ENCODE data around the gene MED25.
"Not testable (repeated sequence)": the region's sequence is repeated elsewhere in the genome, so short reads cannot be mapped to it uniquely, and the experiment has no call there.

The MED25 gene

DNA sequence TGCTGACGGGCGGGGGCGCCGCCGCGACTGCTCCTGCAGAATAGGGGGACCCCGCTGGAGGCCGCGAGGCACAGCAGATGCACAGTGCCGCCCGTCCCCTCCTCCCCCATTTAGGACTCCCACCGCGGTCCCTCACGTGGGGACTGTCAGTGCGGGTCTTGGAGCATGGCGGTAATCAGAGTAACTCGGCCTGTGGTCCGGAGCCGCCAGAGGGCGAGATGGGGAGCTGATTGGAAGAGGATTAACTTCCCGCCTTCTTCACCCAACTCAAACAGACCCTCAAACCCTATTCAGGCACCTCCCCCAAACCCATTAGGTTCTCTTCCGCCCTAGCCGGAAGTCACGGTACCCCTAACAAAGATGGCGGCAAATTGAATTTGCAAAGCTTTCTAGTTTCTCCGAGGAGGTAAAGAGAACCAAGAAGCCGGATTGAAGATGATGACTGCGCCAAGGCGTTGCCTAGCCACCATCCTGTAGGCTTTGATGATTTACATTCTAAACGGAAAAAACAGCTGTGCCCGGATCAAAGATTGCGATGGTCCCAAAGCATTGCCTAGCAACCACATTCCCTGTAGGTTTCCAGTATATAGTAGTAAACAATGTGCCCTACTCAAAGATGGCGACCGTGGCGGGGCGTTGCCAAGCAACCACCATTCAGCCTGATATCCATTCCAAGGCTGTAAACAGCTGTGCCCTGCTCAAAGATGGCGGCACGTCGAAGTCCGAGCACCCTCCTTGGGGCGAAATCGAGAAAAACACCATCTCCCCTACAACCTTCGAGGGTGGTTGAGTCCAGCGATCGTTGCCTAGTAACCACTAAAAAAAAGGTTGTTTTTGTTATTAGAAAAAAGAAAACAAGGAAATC, 4.9 kb upstream of the MED25 start, which contains the start of gene FUZ:
Gene FUZ (minus strand): TSS at position 296 of the 865 bp plus-strand sequence. CDS start 186 bp downstream, at position 110.
- in situ Hi-C loops (cut with MboI; ENCODE audit: low sequenced_read_pairs), result no loop called here
- Histone ChIP-seq H3K4me1 (peaks cover 11% of the 10 kb centered on the region), H3K4me3 (peak within 1 kb of the TSS; percentile 49), H3K36me3 (replicated peaks) (no peaks in the 10 kb centered on the region), H3K27me3 (ENCODE audit: low read depth) (no peaks in the 10 kb centered on the region), H3K9me3 (peaks cover 3% of the 10 kb centered on the region; the same call in 1 of the 2 replicates)
- peak; percentile 97 to 98 for DNase-seq (ENCODE audit: low spot score in 2 of 2)

DNA sequence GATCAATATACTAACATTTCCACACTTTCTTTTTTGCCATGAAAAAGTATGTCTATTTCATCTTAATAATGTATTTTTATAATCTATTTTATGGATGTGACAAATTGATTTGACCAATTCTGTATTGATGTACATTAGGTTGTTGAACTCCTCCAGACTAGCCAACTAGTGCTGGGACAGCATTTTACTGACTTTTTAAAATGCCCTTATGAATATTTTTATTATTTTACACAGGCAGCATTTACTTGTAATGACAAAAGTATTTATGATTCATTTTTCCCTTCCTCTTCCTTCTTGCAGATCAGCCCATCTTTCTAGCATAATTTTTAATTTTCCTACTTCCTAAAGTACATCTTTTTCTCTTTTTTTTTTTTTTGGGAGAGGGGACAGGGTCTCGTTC, 4.1 kb upstream of the MED25 start:
- peak overlapping the region; percentile 49 for H3K4me3 ChIP-seq
- H3K27me3 ChIP-seq (ENCODE audit: low read depth), result no peaks in the 10 kb centered on the region
- DNase-seq (ENCODE audit: low spot score in 2 of 2), result no peak
- H3K4me1 ChIP-seq, result peaks cover 11% of the 10 kb centered on the region
- H3K9me3 ChIP-seq, result peaks cover 3% of the 10 kb centered on the region
- H3K36me3 ChIP-seq (replicated peaks), result no peaks in the 10 kb centered on the region
- in situ Hi-C loops (cut with MboI; ENCODE audit: low sequenced_read_pairs), result no loop called here

DNA sequence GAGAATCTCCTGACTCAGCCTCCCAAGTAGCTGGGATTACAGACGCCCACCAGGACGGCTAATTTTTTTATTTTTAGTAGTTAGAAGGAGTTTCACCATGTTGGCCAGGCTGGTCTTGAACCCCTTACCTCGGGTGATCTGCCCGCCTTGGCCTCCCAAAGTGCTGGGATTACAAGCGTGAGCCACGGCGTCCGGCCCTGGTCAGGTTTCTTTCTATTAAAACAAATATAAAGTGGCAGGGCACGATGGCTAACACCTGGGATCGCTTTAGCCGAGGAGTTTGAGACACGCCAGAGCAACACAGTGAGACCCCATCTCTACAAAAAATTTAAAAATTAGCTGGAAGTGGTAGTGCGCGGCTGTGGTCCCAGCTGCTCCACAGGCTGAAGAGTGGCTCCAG, 1.5 kb upstream of the MED25 start:
- no peak for DNase-seq (ENCODE audit: low spot score in 2 of 2)

DNA sequence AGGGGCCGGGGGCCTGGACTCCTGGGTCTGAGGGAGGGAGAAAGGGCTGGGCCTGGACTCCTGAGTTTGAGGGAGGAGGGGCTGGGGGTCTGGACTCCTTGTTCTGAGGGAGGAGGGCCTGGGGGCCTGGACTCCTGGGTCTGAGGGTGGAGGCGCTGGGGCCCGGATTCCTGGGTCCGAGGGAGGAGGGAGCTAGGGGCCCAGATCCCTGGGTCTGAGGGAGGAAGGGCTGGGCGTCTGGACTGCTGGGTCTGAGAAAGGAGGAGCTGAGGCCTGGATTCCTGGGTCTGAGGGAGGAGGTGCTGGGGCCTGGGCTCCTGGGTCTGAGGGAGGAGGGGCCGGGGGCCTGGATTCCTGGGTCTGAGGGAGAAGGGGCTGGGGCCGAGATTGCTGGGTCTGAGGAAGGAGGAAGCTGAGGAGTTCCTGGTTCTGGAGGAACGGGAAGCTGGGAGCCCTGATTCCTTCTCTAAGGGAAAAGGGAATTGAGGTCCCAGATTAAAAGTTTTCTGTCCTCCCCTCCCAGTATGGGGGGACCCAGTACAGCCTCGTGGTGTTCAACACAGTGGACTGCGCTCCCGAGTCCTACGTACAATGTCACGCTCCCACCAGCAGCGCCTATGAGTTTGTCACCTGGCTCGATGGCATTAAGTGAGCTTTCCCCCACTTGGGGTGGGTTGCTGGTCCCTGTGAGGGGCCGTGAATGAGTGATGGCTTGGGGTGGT, 721 bp downstream of the MED25 start:
- Histone ChIP-seq H3K27me3 (ENCODE audit: low read depth) (no peaks in the 10 kb centered on the region), H3K9me3 (no peaks in the 10 kb centered on the region; the same call in 1 of the 2 replicates), H3K4me3 (peak overlapping the region; percentile 77), H3K36me3 (replicated peaks) (peaks cover 18% of the 10 kb centered on the region), H3K4me1 (peaks cover 21% of the 10 kb centered on the region)
- DNase-seq (ENCODE audit: low spot score in 2 of 2), result peak in 1 of 2 experiments; percentile 48
- in situ Hi-C loops (cut with MboI; ENCODE audit: low sequenced_read_pairs), result no loop called here

More for the DNA sequence above, 1.5 kb upstream of the MED25 start:
- Histone ChIP-seq H3K36me3 (replicated peaks) (peaks cover 9% of the 10 kb centered on the region; the same call in 1 of the 2 replicates), H3K4me1 (peaks cover 25% of the 10 kb centered on the region), H3K9me3 (peaks cover 3% of the 10 kb centered on the region), H3K4me3 (no peak overlapping the region), H3K27me3 (ENCODE audit: low read depth) (no peaks in the 10 kb centered on the region)
- in situ Hi-C loops (cut with MboI; ENCODE audit: low sequenced_read_pairs), result no loop called here

DNA sequence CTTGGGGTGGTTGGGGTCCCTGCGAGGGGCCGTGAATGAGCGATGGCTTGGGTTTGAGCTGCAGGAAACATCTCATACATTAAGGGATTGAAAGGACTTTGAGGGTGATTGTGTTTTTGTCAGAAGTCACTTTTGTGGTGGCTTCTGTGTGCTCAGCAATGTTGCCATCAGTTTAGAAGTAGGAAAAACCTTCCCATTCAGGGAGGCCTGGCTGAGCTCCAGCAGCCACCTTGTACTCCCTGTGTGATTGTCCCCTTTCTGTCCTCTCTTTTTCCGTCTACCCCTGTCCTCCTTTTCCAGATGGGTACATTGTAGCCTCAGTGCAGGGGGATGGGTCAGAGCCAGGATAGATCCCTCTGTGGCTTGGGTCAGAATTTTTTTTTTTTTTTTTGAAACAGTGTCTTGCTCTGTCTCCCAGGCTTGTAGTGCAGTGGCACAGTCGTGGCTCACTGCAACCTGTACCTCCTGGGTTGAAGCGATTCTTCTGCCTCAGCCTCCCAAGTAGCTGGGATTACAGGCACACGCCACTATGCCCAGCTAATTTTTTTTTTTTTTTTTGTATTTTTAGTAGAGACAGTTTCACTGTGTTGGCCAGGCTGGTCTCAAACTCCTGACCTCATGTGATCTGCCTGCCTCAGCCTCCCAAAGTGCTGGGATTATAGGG, 1.5 kb downstream of the MED25 start:
- H3K4me1 ChIP-seq, result peaks cover 19% of the 10 kb centered on the region
- peak in 1 of 2 experiments; percentile 41 for DNase-seq (ENCODE audit: low spot score in 2 of 2)
- H3K4me3 ChIP-seq, result peak overlapping the region; percentile 77
- peaks cover 21% of the 10 kb centered on the region for H3K36me3 ChIP-seq (replicated peaks)
- H3K27me3 ChIP-seq (ENCODE audit: low read depth); in situ Hi-C loops (cut with MboI; ENCODE audit: low sequenced_read_pairs); H3K9me3 ChIP-seq: not testable (repeated sequence)

DNA sequence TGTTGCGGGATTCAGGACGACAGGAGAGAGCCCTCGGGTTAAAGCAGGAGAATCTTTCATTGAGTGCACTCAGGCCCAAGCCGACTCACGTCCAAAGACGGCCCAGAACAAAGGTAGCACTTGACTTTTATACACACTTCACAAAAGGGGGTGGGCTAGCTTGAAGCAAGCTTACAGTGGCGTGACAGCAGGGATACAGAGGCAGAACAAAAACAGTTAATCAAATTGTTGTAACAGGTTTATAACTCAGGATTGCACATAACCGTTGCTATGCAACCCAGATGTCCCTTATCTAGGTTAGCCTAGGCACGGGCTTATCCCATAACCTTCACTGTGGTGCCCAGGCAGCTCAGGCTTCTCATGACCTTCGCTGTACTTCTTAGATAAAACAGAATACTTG, 2.0 kb downstream of the MED25 start:
- Histone ChIP-seq H3K4me1 (peaks cover 19% of the 10 kb centered on the region), H3K9me3 (no peaks in the 10 kb centered on the region; the same call in 1 of the 2 replicates), H3K27me3 (ENCODE audit: low read depth) (no peaks in the 10 kb centered on the region), H3K36me3 (replicated peaks) (peaks cover 21% of the 10 kb centered on the region), H3K4me3 (no peak overlapping the region)
- peak; percentile 77 to 79 for DNase-seq (ENCODE audit: low spot score in 2 of 2)
- in situ Hi-C loops (cut with MboI; ENCODE audit: low sequenced_read_pairs), result no loop called here

DNA sequence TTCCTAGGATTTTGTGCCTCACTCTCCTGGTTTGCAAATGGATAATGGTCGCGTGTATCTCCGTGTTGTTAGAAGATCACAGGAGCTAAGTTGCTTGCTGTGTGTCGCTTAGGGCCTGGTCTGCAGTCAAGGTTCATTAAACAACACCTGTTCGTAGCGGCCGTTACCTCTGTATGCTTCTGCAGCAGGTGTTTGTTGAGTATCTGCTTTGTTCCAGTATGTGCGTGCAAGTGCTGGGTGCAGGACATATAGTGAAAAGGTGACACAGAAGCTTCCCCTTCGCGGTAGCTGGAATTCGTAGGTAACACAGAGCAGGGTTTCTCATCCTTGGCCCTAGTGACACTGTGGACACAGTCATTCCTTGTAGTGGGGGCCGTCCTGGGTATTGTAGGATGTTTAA, 5.4 kb downstream of the MED25 start:
- H3K36me3 ChIP-seq (replicated peaks), result peaks cover 22% of the 10 kb centered on the region
- no peaks in the 10 kb centered on the region; the same call in 1 of the 2 replicates for H3K9me3 ChIP-seq
- no peak overlapping the region for H3K4me3 ChIP-seq
- DNase-seq (ENCODE audit: low spot score in 2 of 2), result no peak
- H3K4me1 ChIP-seq, result peaks cover 14% of the 10 kb centered on the region
- in situ Hi-C loops (cut with MboI; ENCODE audit: low sequenced_read_pairs), result no loop called here
- H3K27me3 ChIP-seq (ENCODE audit: low read depth), result no peaks in the 10 kb centered on the region

DNA sequence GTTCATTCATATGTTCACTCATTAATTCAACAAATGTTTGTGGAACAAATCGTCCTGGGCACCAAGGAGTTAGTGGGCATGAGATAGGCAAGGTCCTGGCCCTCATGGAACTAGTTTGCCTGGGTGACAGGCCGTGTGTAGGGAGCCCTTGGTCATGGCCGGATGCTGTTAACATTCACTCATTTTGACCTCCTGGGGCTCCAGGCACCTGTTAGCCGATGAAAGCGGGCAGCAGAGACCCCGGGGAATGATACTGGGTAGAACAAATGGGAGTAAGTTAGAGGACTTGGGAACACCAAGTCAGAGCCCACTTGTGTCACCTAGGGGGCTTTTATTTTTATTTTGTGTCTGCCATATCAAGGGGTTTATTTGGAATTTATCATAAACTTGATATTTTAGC, 6.6 kb downstream of the MED25 start:
- in situ Hi-C loops (cut with MboI; ENCODE audit: low sequenced_read_pairs), result no loop called here
- Histone ChIP-seq H3K9me3 (no peaks in the 10 kb centered on the region), H3K27me3 (ENCODE audit: low read depth) (no peaks in the 10 kb centered on the region), H3K36me3 (replicated peaks) (peaks cover 24% of the 10 kb centered on the region), H3K4me3 (no peak overlapping the region), H3K4me1 (peaks cover 9% of the 10 kb centered on the region)
- no peak for DNase-seq (ENCODE audit: low spot score in 2 of 2)

DNA sequence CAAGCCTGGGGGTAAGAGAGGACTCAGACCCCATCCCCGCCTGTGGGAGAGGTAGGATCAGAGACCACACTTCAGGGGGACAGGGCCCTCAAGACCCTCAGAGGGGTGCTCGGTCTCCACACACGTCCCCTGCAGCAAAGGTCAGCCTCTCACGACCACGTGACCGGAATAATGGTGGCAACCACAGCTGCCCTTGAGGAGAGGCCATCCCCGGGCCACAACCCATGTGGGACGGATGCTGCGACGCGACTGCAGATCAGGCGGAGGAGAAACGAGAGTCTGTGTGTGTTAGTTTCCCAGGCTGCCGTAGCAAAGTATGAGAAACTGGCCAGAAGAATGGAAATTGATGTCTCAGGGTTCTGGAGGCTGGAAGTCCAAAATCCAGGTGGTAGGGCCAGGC, 8.9 kb downstream of the MED25 start:
- H3K4me3 ChIP-seq, result no peak overlapping the region
- no peaks in the 10 kb centered on the region for H3K27me3 ChIP-seq (ENCODE audit: low read depth)
- DNase-seq (ENCODE audit: low spot score in 2 of 2), result no peak
- in situ Hi-C loops (cut with MboI; ENCODE audit: low sequenced_read_pairs), result no loop called here
- no peaks in the 10 kb centered on the region for H3K4me1 ChIP-seq
- no peaks in the 10 kb centered on the region for H3K9me3 ChIP-seq
- peaks cover 27% of the 10 kb centered on the region for H3K36me3 ChIP-seq (replicated peaks)

DNA sequence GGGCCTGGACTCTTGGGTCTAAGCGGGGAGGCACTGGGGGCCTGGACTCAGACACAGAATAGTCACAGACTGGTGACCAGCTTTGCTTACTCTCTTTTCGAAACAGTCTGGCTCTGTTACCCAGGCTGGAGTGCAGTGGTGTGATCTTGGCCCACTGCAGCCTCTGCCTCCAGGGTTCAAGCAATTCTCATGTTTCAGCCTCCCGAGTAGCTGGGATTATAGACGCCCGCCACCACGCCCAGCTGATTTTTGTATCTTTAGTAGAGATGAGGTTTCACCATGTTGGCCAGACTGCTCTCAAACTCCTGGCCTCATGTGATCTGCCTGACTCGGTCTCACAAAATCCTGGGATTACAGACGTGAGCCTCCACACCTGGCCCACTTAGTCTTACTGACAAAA, 11.1 kb downstream of the MED25 start:
- Histone ChIP-seq H3K36me3 (replicated peaks) (peaks cover 30% of the 10 kb centered on the region), H3K27me3 (ENCODE audit: low read depth) (no peaks in the 10 kb centered on the region), H3K4me3 (no peak overlapping the region), H3K4me1 (no peaks in the 10 kb centered on the region), H3K9me3 (no peaks in the 10 kb centered on the region)
- in situ Hi-C loops (cut with MboI; ENCODE audit: low sequenced_read_pairs), result no loop called here
- no peak for DNase-seq (ENCODE audit: low spot score in 2 of 2)

DNA sequence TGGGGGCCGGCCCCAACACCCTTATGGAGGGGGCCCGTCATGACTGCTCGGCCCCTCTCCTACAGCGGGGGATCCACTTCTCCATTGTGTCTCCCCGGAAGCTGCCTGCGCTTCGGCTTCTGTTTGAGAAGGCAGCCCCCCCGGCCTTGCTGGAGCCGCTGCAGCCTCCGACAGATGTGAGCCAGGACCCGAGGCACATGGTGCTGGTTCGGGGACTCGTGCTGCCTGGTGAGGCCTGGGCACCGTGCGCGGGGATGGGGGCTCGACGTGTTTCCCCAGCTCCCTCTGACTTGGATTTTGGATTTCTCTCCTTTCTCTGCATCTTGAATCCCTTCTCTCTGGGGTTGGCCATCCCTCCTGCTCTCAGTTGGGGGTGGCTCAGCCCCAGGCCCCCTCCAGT, 11.6 kb downstream of the MED25 start:
- in situ Hi-C loops (cut with MboI; ENCODE audit: low sequenced_read_pairs), result no loop called here
- no peak for DNase-seq (ENCODE audit: low spot score in 2 of 2)
- H3K36me3 ChIP-seq (replicated peaks), result peaks cover 34% of the 10 kb centered on the region

DNA sequence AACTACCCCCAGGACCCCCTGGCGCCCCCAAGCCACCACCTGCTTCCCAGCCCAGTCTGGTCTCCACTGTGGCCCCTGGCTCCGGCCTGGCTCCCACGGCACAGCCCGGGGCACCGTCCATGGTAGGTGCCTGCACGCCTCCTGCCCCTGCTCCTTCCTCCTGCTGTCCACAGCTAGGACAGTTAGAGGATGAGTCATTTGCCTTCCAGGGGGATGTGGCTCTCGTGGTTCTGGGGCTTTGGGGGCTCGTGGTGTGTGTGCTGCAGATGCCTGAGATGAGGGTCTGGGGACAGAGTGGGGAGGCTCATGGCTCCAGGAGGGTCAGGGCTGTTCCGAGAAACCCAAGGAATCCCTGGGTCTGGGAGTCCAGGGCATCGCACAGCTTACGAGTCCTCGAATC, 12.7 kb downstream of the MED25 start:
- in situ Hi-C loops (cut with MboI; ENCODE audit: low sequenced_read_pairs), result no loop called here

More for the DNA sequence above, 11.6 kb downstream of the MED25 start:
- Histone ChIP-seq H3K9me3 (no peaks in the 10 kb centered on the region), H3K27me3 (ENCODE audit: low read depth) (no peaks in the 10 kb centered on the region), H3K4me1 (no peaks in the 10 kb centered on the region), H3K4me3 (no peak overlapping the region)

DNA sequence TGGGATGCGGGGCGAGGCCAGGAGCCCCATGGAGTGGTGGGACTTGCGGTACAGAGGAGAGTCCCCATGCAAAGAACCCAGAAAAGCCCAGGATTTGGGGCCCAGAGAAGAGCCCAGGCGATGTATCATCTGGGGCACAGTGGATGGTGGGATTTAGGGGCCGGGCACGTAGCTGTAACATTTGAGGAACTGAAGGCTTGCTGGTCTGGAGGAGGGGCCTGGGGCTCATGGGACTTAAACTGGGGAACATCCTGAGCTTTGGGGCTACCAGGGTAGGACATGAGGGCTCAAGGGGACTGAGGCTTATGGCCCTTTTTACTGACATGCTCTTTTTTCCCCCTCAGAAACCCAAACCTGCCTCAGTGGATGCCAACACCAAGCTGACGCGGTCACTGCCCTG, 13.5 kb downstream of the MED25 start:
- Histone ChIP-seq H3K36me3 (replicated peaks) (peaks cover 47% of the 10 kb centered on the region), H3K4me3 (no peak overlapping the region), H3K9me3 (no peaks in the 10 kb centered on the region), H3K27me3 (ENCODE audit: low read depth) (no peaks in the 10 kb centered on the region), H3K4me1 (no peaks in the 10 kb centered on the region)
- in situ Hi-C loops (cut with MboI; ENCODE audit: low sequenced_read_pairs), result no loop called here
- DNase-seq (ENCODE audit: low spot score in 2 of 2), result no peak

More for the DNA sequence above, 12.7 kb downstream of the MED25 start:
- H3K9me3 ChIP-seq, result no peaks in the 10 kb centered on the region
- no peak for DNase-seq (ENCODE audit: low spot score in 2 of 2)
- no peaks in the 10 kb centered on the region for H3K4me1 ChIP-seq
- no peak overlapping the region for H3K4me3 ChIP-seq
- H3K36me3 ChIP-seq (replicated peaks), result peaks cover 38% of the 10 kb centered on the region
- H3K27me3 ChIP-seq (ENCODE audit: low read depth), result no peaks in the 10 kb centered on the region

Measured in HAP-1 (cell line).